T follicular helper cell (primary cell): ENCODE results near the gene ATOH8.
"Not testable (repeated sequence)": the region's sequence is repeated elsewhere in the genome, so short reads cannot be mapped to it uniquely, and the experiment has no call there.

Experiments
- DNase-seq: peaks from one replicate; pipeline ENCODE4 v3.0.0-alpha.2; 2020; ENCODE audit warnings: low read depth
- total RNA-seq, 2 experiments: gene quantifications; one replicate each; lab custom pipeline; 2026; lab: John Stamatoyannopoulos, UW

The ATOH8 gene, protein sequence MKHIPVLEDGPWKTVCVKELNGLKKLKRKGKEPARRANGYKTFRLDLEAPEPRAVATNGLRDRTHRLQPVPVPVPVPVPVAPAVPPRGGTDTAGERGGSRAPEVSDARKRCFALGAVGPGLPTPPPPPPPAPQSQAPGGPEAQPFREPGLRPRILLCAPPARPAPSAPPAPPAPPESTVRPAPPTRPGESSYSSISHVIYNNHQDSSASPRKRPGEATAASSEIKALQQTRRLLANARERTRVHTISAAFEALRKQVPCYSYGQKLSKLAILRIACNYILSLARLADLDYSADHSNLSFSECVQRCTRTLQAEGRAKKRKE
- total RNA-seq = 0.06 to 0.09 reads per million in 2 experiments

DNA sequence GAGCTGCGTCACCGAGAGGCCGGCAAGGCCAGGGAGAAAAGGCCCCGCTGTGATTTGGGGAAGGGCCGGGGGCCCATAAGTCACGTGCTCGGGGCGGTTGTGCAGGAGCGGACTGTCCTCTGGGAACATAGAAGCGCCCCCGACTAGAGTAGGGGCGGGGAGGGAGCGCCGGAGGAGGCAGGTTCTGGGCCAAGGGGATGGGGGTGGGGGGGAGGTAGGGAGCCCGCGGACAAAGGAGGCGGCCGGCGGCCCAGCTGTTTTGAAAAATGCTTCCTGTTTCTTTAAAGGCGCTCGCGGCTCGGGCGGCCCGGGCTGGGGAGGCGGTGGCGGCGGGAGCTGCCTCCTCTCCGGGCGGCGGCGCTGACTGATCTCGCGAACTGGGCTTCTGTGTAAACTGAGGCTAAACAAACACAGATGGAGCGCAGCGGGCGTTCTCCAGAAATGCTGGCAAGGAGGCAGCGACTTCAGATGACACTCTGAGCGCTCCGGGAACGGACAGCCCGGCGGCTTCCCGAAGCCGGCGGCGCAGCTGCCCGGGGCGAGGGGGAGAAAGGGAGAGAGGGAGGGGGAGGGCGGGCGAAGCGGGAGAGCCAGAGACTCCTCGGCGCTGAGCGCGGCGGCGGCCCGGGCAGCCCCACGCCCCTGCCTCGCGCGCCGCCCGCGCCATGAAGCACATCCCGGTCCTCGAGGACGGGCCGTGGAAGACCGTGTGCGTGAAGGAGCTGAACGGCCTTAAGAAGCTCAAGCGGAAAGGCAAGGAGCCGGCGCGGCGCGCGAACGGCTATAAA, at the start of gene ATOH8:
Gene ATOH8, plus strand, starts transcription at position 467 of the 788 bp plus-strand sequence. Its CDS starts 199 bp downstream, at position 666.
- no peak for DNase-seq

GRCh38 chr2:85704038-85704437, 49.8 kb upstream of the ATOH8 start:
- no peak for DNase-seq

GRCh38 chr2:85704800-85705679, 48.8 kb upstream of the ATOH8 start:
- DNase-seq = no peak

DNA sequence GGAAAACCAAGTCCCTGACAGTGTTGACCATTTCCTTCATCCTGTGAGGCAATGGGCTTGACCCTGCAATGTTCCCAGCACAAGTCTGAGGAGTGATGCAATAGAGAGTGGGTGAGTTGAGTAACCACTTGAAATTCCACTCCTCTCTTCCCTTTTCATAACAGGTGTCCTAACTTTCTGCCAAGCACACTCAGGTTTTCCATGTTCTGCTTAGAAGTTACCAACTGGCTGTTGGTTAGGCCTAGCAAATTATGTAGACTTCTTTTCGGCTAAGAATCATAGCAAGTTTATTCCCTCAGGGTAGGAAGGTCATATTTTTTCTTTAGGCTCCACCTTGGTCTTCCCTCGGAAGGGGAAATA, 48.1 kb upstream of the ATOH8 start:
- DNase-seq = no peak

GRCh38 chr2:85706063-85706462, 47.7 kb upstream of the ATOH8 start:
- no peak for DNase-seq

DNA sequence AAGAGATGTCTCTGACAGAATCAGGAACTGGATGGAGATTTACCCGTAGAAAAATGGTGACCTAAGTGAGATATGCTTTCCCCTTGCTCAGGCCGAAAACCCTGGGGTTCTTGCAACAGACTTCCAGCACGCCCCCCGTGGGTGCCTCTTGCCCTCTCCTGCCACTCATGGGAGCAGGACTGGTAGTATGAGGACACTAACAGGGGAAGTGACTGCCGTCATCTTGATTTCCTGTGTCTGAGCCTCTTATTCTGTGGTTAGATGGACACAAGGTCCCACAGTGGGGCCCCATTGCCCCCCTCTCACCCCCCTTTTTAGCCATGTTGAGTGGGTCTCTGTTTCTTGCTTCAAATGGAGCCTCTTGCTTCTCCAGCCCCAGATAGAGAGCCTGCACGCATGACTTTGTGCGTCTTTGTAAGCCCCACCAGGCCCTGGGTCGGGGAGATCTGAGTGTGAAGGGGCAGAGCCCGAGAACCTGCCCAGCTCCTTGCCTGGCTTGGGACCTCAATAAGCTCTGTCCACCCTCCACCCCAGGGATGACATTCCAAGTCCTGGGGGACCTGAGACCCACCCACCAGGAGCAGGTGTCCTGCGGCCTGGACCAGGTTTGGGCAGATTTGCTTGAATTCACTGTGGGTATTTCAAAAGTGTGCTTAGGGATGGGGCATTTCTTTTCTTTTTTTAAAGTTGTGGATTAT, 47.0 kb upstream of the ATOH8 start:
- DNase-seq = no peak

GRCh38 chr2:85707304-85707703, 46.5 kb upstream of the ATOH8 start:
- peak; percentile 27 for DNase-seq

GRCh38 chr2:85708641-85709040, 45.1 kb upstream of the ATOH8 start:
- no peak for DNase-seq

DNA sequence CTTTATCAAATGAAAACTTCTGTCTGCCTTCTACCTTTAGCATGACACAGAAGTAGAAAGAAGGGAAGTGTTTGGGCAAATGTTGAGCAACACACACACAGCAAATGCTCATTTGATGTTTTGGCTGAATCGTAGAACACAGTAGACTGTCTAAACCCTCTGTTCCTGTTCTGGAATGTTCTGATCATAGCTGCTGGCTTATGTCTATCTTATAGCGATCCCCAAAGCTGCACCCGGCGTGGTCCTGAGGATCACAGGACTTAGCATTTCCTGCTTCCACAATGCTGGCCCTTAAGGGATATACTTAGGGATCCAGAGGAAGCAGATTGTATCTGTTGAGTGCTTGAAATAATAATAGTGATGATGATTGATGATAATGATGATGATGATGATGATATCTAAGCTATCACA, 44.4 kb upstream of the ATOH8 start:
- DNase-seq = no peak

DNA sequence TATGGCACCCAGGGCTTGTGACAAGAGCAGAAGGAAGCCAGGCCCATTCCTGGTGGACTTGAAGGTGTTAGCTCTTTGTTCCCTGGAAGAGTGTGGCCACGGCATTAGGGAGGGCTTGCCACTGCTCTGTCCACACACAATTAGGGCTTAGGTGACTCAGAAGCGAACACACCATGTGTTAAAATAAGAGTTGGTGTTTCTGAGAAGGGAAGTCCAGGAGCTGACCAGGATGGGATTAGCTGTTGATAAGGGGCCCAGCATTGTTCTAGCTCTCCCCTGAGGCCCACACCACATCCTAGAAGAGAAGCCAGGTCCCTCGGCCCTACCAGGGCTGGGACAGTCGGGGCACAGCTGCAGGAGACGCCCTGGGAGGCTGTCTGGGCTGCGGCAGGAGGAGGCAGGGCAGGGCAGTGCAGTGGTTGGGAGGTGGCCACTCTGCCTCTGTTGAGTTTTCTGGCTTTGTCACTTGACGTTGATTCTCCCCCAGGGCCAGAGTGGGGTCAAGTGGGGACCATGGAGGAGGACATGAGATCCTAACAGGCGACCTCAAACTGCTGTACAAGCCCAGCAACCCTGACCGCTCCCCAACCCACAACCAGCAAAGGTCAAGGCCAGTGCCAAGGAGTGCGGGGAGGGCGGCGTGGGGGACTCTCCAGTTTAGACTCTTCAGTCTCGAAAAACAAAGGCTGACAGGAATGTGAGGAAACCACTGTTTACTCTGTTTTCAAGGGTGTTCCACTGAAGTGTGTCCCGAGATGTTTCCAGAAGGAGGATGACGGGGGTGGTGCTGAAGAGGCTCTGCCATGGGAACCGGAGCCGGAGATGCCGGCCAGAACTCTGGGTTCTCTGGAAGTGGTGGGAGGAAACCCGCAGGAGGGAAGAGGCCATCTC, 42.9 kb upstream of the ATOH8 start:
- DNase-seq = no peak

- DNase-seq = no peak
Observed at GRCh38 chr2:85711578-85712060, 42.2 kb upstream of the ATOH8 start.

- no peak for DNase-seq
Observed at GRCh38 chr2:85712336-85712735, 41.5 kb upstream of the ATOH8 start.

DNA sequence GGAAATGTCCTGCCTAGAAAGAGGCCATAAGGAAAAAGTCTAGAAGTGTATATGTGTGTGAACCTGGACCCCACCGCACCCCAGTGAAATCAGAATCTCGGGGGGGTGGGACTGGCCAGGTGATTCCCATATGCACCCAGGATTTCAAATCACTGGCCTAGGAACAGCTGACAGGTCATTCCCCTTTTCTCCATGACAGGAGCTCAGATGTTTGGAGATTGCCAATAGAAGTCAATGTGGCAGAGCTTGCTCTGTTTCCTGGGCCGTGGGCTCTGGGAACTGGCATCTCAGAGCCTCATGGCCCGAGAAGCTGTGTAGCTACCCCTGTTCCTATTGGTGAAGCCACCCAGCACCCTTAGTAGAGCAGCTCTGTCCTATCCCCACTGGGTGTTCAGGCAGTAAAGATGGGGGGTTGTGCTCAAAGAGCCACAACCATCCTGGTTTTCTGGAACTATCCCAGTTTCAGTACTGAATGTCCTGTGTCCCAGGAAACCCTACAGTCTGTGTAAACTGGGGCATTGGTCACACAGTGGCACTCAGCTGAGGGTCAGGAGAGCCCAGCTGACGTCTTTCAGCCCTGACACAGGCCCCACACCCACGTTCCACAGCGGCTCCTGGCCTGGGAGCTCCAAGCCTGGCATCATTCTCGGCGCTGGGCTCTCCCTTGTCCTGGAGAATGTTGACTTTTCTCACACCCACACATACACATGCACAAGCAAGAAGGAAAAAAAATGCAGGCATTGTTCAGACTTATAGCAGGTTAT, 40.8 kb upstream of the ATOH8 start:
- no peak for DNase-seq

DNA sequence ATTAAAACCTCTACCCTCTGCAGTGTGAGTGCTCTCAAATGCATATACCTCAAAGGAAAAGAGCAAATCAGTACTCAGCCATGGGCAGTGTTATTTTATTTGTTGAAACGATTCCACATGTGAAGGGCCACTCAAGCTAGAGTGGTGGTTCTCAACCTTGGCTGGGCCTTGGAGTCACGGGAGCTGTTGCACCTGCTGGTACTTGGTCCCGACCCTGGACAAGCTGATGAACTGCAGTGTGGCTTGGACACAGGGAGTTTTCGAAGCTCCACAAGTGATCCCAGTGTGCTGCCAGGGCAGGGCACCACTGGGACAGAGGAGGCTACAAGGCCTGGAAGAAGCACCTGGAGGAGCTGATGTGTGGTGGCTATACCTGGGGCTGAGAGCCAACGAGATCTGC, 40.0 kb upstream of the ATOH8 start:
- no peak for DNase-seq

DNA sequence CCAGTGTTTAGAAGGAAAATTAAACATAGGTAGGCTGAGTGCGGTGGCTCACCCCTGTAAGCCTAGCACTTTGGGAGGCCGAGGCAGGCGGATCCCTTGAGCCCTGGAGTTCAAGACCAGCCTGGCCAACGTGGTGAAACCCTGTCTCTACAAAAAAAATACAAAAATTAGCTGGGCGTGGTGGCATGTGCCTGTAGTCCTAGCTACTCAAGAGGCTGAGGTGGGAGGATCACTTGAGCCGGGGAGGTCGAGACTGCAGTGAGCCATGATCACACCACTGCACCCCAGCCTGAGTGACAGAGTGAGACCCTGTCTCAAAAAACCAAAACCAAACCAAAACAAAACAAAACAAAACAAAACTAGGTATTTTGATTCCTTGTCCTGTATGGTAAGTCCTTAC, 39.4 kb upstream of the ATOH8 start:
- DNase-seq = not testable (repeated sequence)

DNA sequence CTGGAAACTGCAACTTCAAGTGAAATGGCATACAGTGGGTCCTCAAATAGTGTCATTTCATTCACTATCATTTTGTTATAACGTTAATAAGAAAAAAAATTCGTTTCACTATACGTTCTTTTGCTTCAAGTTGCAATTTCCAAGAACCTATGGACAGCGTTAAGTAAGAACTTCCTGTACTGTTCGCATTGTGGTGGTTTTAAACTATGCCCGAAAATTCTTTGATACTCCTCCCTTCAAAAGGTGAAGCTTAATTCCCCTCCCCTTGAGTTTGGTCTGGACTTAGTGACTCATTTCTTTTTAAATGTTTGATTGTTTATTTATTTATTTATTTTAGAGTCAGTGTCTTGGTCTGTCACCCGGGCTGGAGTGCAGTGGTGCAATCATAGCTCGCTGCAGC, 39.0 kb upstream of the ATOH8 start:
- no peak for DNase-seq

DNA sequence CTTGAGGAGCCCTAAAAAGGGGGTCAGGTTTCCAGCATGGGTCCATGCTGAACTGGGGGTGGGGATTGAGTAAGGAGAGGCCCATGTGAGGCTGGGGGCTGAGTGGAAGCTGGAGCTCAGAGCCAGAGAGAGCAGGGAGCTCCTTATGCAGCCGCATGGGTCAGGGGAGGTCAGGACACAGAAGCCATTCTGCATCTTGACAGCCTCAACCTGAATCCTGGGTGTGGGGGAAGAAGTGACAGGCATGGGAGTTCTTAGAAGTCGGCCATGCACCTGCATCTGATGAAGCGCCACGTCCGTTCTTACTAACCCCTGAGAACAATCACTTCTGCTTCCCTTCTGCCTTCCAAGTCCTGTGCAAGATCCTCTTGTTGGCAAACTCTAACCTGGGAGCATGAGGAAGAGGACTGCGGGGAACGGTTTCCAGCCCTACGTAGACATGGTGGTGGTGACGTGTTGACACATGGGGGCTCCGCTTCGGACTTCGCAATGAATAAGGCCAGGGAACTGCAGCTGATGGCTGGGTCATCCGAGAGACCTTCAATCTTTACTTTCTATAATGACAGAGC, 37.4 kb upstream of the ATOH8 start:
- DNase-seq = no peak

DNA sequence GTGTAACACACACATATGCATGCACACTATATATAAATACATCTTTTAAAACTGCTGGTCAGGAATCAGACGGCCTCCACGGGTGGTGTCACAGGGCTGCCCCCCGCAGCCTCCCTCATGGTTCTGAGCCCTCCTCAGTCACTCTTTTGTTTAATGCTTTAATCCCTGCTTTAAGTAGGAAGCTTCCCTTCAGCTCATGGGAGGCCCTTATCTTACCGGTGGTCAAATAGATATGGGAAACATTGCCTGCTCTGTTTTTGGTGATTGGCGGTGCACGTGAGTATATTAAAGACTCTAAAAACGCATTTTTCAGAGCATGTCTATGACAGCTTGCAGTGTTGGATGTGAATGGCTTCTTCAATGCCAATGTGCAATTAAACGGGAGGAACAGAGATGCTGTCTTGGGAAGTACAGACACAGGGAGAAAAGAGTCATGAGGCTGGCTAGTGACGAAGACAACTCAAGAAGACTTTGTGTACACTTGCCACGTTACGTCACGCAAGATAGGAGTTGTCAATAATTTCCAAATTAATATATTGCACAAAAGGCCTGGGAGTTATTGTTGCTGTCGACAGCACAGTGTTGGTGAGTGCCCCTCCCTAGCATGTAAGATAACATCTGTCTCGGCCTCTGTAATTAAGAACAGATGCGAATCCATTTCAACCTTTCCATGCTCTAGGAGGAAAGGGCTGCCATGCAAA, 36.3 kb upstream of the ATOH8 start:
- DNase-seq = no peak

GRCh38 chr2:85718009-85718391, 35.8 kb upstream of the ATOH8 start:
- DNase-seq = no peak
